C4-2B (cell line): Measurements from ENCODE around the gene ANXA6.

Experiments
- H3K27ac ChIP-seq: fragments of 450-650 bp; 2 replicates; pipeline ENCODE4 v1.5.1; 2017
- ZFX ChIP-seq: fragments of 450-650 bp; IDR thresholded peaks from 2 replicates; pipeline ENCODE4 v1.6.1; 2017
- TF ChIP-seq, protein P1 (sequence below): fragments of 450-650 bp; conservative IDR thresholded peaks from 2 replicates; pipeline ENCODE4 v1.5.1; 2017; ENCODE audit warnings: mild to moderate bottlenecking

The ANXA6 gene

DNA sequence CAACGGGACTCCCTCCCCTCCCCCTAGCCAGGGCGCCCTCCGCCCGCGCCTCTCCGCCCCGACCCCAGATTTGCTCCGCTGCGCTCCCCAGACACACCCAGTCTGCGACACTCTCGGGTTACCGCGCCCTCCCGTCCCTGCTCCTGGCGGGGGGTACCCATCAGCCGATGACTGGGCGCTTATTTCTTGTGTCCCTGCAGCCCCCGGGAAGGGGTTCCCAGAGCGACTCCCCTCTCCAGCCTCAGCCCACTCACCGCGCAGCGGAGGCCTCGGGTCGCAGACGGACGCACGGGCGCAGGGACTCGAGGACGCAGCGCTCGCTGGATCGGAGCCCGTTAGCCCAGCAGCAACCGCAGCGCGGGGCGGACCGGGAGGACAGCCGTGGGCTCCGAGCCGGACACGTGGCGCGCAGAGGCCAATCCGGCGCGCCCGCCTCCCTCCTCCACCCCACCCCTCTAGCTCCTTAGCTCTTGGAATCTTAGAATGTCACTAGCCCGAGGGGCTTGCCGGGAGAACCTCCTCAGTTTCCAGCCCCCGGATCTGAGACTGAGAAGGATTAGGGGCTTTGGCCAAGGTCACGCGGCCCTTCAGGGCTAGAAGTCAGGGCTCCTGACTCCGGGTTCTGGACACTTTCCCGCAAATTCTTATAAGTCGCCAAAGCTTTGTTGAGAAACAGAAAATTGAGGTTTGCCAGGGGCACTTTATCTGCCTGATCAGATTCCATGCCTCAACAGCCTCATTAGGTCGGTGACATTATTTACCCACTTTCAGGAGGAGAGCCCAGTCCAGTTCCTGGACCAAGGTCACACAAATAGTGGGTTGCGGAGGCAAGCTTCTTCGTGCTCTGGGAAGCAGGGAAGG lies at the start of gene ANXA6:
Gene ANXA6 (minus strand): TSS at position 354 of the 861 bp plus-strand sequence. CDS start 9,878 bp downstream, outside the sequence.
- TF ChIP-seq ZFX = peak; percentile 41; the same call in 1 of the 2 replicates
- TF ChIP-seq, protein P1, sequence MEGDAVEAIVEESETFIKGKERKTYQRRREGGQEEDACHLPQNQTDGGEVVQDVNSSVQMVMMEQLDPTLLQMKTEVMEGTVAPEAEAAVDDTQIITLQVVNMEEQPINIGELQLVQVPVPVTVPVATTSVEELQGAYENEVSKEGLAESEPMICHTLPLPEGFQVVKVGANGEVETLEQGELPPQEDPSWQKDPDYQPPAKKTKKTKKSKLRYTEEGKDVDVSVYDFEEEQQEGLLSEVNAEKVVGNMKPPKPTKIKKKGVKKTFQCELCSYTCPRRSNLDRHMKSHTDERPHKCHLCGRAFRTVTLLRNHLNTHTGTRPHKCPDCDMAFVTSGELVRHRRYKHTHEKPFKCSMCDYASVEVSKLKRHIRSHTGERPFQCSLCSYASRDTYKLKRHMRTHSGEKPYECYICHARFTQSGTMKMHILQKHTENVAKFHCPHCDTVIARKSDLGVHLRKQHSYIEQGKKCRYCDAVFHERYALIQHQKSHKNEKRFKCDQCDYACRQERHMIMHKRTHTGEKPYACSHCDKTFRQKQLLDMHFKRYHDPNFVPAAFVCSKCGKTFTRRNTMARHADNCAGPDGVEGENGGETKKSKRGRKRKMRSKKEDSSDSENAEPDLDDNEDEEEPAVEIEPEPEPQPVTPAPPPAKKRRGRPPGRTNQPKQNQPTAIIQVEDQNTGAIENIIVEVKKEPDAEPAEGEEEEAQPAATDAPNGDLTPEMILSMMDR = no peak
- H3K27ac ChIP-seq = peak within 1 kb of the TSS; percentile 84

DNA sequence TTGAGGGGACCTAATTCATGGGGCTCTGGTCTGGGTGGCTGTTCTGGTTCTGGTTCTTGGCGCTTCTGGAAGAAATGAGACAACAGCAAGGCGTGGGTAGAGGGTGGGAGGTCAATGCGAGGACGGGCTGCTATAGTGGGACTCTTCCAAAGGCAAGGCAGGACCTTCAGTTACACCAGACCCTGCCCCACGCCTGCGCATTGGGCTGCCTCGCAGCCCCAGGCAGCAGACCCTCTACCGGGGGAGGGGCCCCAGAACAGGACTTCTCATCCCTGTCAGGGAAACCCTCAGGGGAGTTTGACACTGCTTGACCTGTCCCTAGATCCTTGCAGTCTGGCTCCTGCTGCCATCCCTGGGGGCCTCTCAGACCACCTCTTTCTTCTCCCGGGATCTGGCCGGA lies 47.8 kb upstream of the ANXA6 start:
- H3K27ac ChIP-seq = no peak overlapping the region

DNA sequence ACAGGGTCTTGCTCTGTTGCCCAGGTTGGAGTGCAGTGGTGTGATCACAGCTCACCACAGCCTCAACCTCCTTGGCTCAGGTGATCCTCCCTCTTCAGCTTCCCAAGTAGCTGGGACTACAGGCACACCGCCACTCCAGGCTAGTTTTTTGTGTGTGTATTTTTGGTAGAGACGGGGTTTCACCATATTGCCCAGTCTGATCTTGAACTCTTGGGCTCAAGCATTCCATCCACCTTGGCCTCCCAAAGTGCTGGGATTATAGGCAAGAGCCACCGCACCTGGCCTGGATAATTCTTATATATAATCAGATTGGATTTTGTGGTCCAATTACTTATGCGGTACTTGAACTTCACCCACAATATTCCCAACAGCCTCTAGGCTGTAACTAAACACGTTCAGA lies 46.5 kb upstream of the ANXA6 start:
- no peak overlapping the region for H3K27ac ChIP-seq
- no peak for TF ChIP-seq ZFX
- TF ChIP-seq, protein P1 = no peak

More for the DNA sequence above, 47.8 kb upstream of the ANXA6 start:
- no peak for TF ChIP-seq ZFX
- TF ChIP-seq, protein P1 = no peak

DNA sequence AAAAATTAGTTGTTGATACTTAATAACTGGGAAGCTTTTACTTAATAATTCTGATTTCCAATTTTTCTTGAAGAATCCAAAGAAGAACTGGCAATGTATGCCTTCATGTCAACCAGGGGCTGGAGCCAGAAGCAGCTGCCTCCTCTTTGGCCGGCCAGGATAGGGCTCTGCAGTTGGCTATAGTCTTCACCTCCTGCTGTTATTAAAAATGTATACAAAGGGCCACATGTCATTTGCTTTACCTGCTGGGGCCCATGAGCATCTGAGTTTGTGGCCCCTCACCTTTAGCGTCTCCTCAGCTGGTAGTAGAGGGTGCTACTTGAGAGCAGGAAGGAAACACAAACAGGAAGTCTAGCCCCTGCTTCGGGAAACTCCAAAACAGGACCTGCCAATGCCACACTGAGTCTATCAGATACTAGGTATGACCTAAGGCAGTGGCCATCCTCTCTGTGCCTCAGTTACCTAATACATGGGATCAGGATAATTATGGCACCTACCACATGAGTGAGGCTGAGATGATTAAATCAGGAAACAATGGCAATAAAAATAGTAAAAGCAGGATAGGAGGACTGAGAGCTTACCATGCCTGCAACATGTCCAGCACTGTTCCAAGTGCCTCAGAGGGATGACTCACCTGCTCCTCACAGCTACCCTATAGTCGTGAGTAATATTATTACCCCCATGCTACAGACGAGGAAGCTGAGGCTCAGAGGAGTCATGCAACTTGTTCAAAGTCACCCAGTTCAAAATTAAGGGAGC lies 45.0 kb upstream of the ANXA6 start:
- TF ChIP-seq ZFX = no peak
- TF ChIP-seq, protein P1 = no peak
- no peak overlapping the region for H3K27ac ChIP-seq

DNA sequence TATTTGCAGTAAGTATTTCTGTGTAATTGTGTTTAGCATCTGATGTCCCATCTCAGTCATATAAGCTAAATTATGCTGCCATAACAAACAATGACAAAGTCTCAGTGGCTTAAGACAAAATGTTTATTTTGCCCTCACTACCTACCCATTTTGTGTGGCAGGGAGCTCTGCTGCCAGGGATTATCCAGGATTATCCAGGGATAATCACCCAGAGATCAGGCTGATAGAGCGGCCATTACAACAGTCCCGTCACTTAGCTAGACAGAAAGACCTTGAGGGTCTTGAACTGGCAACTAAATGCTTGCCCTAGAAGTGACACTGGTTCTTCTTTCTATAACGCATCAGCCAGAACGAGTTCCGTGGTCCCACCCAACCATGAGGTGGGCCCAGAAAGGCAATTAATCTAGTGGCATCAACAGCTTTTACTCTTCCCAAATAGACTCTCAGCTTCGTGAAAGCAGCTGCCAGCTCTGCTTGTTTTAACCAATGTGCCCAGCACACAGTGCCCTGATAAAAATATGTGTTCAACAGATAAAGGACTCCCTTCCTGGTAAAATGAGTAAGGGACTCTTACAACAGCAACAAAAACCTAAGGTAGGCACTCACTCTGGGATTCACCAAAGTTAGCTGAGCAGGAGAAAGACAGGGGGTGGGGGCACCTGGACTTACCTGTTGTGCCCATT lies 43.5 kb upstream of the ANXA6 start:
- H3K27ac ChIP-seq = no peak overlapping the region

DNA sequence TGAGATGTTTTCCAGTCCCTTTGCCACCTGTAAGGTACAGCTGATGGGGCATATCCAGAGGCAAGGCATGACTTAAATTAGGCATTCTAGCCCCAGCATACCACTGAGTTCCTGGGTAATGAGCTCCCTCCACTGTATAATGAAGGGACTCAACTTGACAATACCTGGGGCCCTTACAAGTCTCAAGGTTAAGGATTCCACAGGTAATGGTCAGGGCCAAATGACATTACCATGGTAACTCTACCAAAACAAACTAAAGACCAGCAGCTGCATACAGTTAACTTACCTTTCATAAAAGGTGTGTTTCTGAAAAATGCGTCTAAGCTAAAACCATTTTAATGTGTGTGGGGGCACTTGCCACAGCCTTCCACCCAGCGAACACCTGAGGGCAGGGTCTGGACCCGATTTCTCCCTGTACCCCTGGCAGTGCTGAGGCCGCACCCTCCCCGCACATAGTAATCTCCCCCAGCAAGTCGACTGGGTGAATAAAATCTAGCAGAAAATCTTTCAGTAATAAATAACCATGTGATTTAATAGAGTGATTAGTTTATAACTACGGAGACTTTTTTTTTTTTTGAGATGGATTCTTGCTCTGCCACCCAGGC lies 42.1 kb upstream of the ANXA6 start:
- H3K27ac ChIP-seq = no peak overlapping the region
- no peak for TF ChIP-seq ZFX
- TF ChIP-seq, protein P1 = no peak

More for the DNA sequence above, 43.5 kb upstream of the ANXA6 start:
- no peak for TF ChIP-seq ZFX
- TF ChIP-seq, protein P1 = no peak
